Measurements from ENCODE around the gene C1GALT1. TPM values are rescaled to one million over a fixed set of nuclear protein-coding genes. Genes with fewer than 3 reads are reported as not detected.

C1GALT1 gene
- polyA plus RNA-seq, 6 donors from 2014 or later: 56.2 to 102 (median 83.6) TPM

- ATAC-seq (ENCODE audit: low read depth in 2 of 2): no peak
- peak overlapping the region in 3 of 6 donors; percentile 4 to 67 (median 17) for H3K27ac Mint-ChIP-seq
- peak overlapping the region in 1 of 8 donors; percentile 17 for H3K4me3 Mint-ChIP-seq
These were observed 30.3 kb downstream of the C1GALT1 start for GRCh38 chr7:7212612-7213011.

GRCh38 chr7:7214398-7215347, 32.3 kb downstream of the C1GALT1 start:
- Mint-ChIP-seq H3K4me1 (peaks cover 33 to 43% (median 37%) of the 10 kb centered on the region in 3 donors), H3K27me3 (no peaks in the 10 kb centered on the region), H3K9me3 (no peaks in the 10 kb centered on the region), H3K36me3 (peaks cover 28 to 31% of the 10 kb centered on the region in 2 donors), H3K4me3 (no peak overlapping the region), H3K27ac (peak overlapping the region in 4 of 6 donors; percentile 3 to 81 (median 50))
- no peak for DNase-seq
- no peak for ATAC-seq (ENCODE audit: low read depth in 2 of 2)

More at GRCh38 chr7:7212612-7213011, 30.3 kb downstream of the C1GALT1 start:
- H3K9me3 Mint-ChIP-seq: no peaks in the 10 kb centered on the region
- peaks cover 33 to 47% (median 43%) of the 10 kb centered on the region in 3 donors for H3K4me1 Mint-ChIP-seq
- peaks cover 24 to 26% of the 10 kb centered on the region in 2 donors for H3K36me3 Mint-ChIP-seq
- no peaks in the 10 kb centered on the region for H3K27me3 Mint-ChIP-seq
- DNase-seq: no peak

- no peaks in the 10 kb centered on the region for H3K27me3 Mint-ChIP-seq
- H3K4me3 Mint-ChIP-seq: no peak overlapping the region
- ATAC-seq (ENCODE audit: low read depth in 2 of 2) (no peak), DNase-seq (no peak)
- H3K27ac Mint-ChIP-seq: peak overlapping the region in 1 of 6 donors; percentile 58
- H3K36me3 Mint-ChIP-seq: peaks cover 25% of the 10 kb centered on the region in 2 donors
- H3K9me3 Mint-ChIP-seq: no peaks in the 10 kb centered on the region
- H3K4me1 Mint-ChIP-seq: peaks cover 31 to 37% (median 31%) of the 10 kb centered on the region in 3 donors
These were observed 33.9 kb downstream of the C1GALT1 start for GRCh38 chr7:7216279-7216678.

DNA sequence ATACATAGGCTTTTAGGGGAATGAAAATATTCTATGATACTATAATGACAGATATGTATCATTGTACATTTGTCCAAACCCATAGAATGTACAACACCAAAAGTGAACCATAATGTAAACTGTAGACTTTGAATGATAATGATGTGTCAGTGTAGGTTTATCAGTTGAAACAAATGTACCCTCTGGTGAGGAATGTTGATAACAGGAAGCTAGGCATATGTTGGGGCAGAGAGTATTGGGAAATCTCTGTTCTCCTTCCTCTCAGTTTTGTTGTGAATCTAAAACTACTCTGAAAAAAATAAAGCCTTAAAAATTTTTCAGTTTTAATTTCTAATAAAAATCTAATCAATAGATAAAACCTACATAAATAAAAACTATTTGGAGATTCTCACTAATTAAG, 36.9 kb downstream of the C1GALT1 start:
- Mint-ChIP-seq H3K27me3 (no peaks in the 10 kb centered on the region), H3K36me3 (peaks cover 23 to 25% of the 10 kb centered on the region in 2 donors), H3K27ac (no peak overlapping the region), H3K4me3 (no peak overlapping the region), H3K9me3 (no peaks in the 10 kb centered on the region), H3K4me1 (peaks cover 30 to 43% (median 36%) of the 10 kb centered on the region in 3 donors)
- DNase-seq (no peak), ATAC-seq (ENCODE audit: low read depth in 2 of 2) (no peak)

- Mint-ChIP-seq H3K27ac (peak overlapping the region in 3 of 6 donors; percentile 48 to 81 (median 70)), H3K27me3 (no peaks in the 10 kb centered on the region), H3K9me3 (no peaks in the 10 kb centered on the region), H3K4me3 (no peak overlapping the region), H3K4me1 (peaks cover 38 to 53% (median 38%) of the 10 kb centered on the region in 3 donors), H3K36me3 (peaks cover 23 to 25% of the 10 kb centered on the region in 2 donors)
- no peak for ATAC-seq (ENCODE audit: low read depth in 2 of 2)
- no peak for DNase-seq
These were observed 38.5 kb downstream of the C1GALT1 start for GRCh38 chr7:7220821-7221220.

DNA sequence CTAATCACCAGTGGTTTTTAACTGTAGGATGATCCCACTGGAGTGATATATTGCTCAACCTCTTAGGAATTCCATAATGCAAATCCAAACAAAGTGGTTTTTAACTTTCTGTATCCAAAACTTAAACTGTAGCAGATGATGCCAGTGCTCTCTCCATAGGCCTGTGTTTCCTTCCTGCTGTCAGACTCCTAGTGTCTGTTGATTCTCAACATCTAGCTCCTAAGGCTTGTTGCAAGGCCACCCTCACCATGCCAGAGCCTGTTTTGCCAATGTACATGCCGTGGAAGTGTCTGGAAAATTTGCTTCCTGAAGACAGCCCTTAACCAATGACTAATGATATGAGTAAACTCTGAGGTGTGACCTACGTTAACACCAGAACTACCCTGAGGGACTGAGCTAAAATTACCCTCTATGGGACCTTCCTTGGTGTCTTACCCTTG, 39.3 kb downstream of the C1GALT1 start:
- no peak for ATAC-seq (ENCODE audit: low read depth in 2 of 2)
- Mint-ChIP-seq H3K27me3 (no peaks in the 10 kb centered on the region), H3K4me3 (no peak overlapping the region), H3K27ac (peak overlapping the region in 3 of 6 donors; percentile 36 to 89 (median 70)), H3K36me3 (peaks cover 19 to 20% of the 10 kb centered on the region in 2 donors), H3K9me3 (no peaks in the 10 kb centered on the region), H3K4me1 (peaks cover 37 to 50% (median 38%) of the 10 kb centered on the region in 3 donors)
- DNase-seq: no peak

DNA sequence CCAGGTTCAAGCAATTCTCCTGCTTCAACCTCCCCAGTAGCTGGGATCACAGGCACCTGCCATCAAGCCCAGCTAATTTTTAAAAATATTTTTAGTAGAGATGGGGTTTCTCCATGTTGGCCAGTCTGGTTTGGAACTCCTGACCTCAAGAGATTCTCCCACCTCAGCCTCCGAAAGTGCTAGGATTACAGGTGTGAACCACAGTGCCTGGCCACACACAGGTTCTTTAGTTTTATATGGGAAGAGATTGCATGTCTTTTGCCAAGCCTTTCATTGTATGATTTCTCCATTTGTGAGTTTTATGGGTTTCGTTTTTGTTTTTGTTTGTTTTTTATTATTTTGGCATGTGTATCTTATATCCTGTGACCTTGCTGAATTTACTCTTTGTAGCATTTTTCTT, 40.9 kb downstream of the C1GALT1 start:
- H3K27ac Mint-ChIP-seq: peak overlapping the region in 2 of 6 donors; percentile 39 to 54
- no peak for ATAC-seq (ENCODE audit: low read depth in 2 of 2)
- H3K27me3 Mint-ChIP-seq: no peaks in the 10 kb centered on the region
- H3K9me3 Mint-ChIP-seq: peaks cover 0 to 3% (median 0%) of the 10 kb centered on the region in 7 donors
- peaks cover 25 to 36% (median 29%) of the 10 kb centered on the region in 3 donors for H3K4me1 Mint-ChIP-seq
- peaks cover 4 to 6% of the 10 kb centered on the region in 2 donors for H3K36me3 Mint-ChIP-seq
- no peak for DNase-seq
- no peak overlapping the region for H3K4me3 Mint-ChIP-seq

- DNase-seq (no peak), ATAC-seq (ENCODE audit: low read depth in 2 of 2) (no peak)
- Mint-ChIP-seq H3K27me3 (no peaks in the 10 kb centered on the region), H3K27ac (no peak overlapping the region), H3K4me1 (peaks cover 29 to 41% (median 30%) of the 10 kb centered on the region in 3 donors), H3K9me3 (peaks cover 2 to 17% (median 11%) of the 10 kb centered on the region in 7 donors), H3K4me3 (no peak overlapping the region), H3K36me3 (peaks cover 17 to 18% of the 10 kb centered on the region in 2 donors)
These were observed 44.1 kb downstream of the C1GALT1 start for GRCh38 chr7:7226407-7226806.

DNA sequence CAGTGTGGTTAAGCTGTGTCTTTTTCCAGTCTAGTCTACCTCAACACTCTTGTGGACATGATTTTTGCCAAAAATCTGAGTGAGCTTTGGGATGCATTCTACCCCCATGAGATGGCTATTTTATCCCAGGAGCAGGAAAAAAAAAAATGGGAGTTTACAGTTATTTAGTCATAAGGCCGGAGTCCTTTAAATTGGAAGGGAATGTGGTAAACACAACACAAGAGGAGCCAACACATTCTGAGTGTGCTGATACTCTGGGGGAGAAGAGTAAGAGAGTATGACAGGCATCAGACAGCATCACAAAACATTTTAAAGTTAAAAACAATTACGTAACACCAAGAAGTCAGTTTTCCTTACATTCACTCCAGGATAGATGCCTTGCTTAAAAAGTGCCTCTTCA, 46.1 kb downstream of the C1GALT1 start:
- DNase-seq (no peak), ATAC-seq (ENCODE audit: low read depth in 2 of 2) (no peak)
- Mint-ChIP-seq H3K4me3 (no peak overlapping the region), H3K4me1 (peaks cover 30 to 38% (median 30%) of the 10 kb centered on the region in 3 donors), H3K9me3 (peaks cover 4 to 25% (median 16%) of the 10 kb centered on the region in 7 donors), H3K36me3 (peaks cover 20 to 28% of the 10 kb centered on the region in 2 donors), H3K27ac (peak overlapping the region in 3 of 6 donors; percentile 20 to 87 (median 72)), H3K27me3 (no peaks in the 10 kb centered on the region)

GRCh38 chr7:7228967-7229366, 46.6 kb downstream of the C1GALT1 start:
- Mint-ChIP-seq H3K27ac (peak overlapping the region in 2 of 6 donors; percentile 24 to 50), H3K4me1 (peaks cover 25 to 41% (median 30%) of the 10 kb centered on the region in 3 donors), H3K27me3 (no peaks in the 10 kb centered on the region), H3K4me3 (no peak overlapping the region), H3K9me3 (peaks cover 4 to 25% (median 16%) of the 10 kb centered on the region in 7 donors), H3K36me3 (peaks cover 20 to 28% of the 10 kb centered on the region in 2 donors)
- no peak for DNase-seq
- no peak for ATAC-seq (ENCODE audit: low read depth in 2 of 2)

DNA sequence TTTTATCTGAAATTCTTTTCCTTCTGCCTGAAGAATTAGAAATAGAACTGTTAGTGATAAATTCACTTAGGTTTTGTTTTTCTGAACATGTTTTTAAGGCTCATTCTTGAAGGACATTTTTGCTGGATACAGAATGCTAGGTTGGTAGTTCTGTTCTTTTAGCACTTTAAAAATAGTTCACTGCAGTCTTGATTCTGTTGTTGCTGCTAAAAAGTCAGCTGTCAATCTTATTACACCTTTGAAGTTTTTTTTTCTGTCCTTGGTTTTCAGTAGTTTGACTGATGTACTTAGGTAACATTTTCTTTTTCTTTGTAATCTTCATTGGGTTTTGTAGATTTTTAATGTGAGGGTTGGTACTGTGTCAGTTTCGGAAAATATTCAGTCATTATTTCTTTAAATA, 48.7 kb downstream of the C1GALT1 start:
- no peak for DNase-seq
- H3K4me3 Mint-ChIP-seq: no peak overlapping the region
- peak overlapping the region in 1 of 6 donors; percentile 33 for H3K27ac Mint-ChIP-seq
- H3K27me3 Mint-ChIP-seq: no peaks in the 10 kb centered on the region
- H3K4me1 Mint-ChIP-seq: peaks cover 20 to 31% (median 25%) of the 10 kb centered on the region in 3 donors
- peaks cover 31 to 38% of the 10 kb centered on the region in 2 donors for H3K36me3 Mint-ChIP-seq
- peaks cover 4 to 25% (median 16%) of the 10 kb centered on the region in 7 donors for H3K9me3 Mint-ChIP-seq
- ATAC-seq (ENCODE audit: low read depth in 2 of 2): no peak

DNA sequence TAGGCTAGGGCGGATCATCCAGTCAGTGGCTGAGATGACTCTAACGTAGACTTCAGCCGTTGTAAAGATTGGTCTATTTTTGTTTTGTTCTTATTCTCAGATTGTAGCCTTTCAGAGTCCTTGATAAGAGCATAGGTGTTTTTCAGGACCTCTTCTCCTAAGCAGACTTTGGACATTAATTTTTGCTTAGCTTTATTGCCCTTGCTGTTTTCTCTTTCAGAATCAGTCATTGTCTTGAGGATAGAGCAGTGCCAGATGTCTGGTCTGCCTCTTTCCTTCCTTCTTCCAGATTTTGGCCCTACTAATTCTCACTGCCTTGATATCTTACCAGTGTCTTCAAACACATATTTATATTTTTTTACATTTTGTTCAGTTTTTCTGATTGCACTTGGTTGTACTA, 49.5 kb downstream of the C1GALT1 start:
- Mint-ChIP-seq H3K27ac (no peak overlapping the region), H3K4me3 (no peak overlapping the region), H3K27me3 (no peaks in the 10 kb centered on the region), H3K36me3 (peaks cover 34 to 40% of the 10 kb centered on the region in 2 donors), H3K9me3 (peaks cover 4 to 25% (median 16%) of the 10 kb centered on the region in 7 donors), H3K4me1 (peaks cover 20 to 31% (median 26%) of the 10 kb centered on the region in 3 donors)
- DNase-seq (no peak), ATAC-seq (ENCODE audit: low read depth in 2 of 2) (no peak)

DNA sequence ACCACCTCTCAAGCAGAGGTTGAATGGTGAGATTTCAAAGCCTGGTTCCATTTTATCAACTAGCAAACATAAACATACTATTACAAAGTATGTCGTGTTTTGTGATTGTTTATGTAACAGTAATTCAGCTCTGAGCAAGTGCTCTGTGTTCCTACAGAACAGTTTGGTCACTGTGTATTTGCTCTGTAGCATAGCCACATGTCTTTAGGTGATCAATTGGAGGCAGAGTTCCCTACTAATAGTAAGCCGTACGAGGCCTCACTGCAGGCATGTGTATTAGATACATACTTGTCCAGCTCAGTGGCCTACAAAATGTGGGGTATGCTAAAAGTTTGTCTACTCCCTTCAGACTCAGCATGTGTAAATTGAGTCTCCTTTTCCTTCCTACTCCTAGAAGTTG, 53.0 kb downstream of the C1GALT1 start:
- peaks cover 4 to 19% (median 12%) of the 10 kb centered on the region in 7 donors for H3K9me3 Mint-ChIP-seq
- H3K27me3 Mint-ChIP-seq: no peaks in the 10 kb centered on the region
- peaks cover 18 to 26% (median 21%) of the 10 kb centered on the region in 3 donors for H3K4me1 Mint-ChIP-seq
- no peak for DNase-seq
- no peak overlapping the region for H3K4me3 Mint-ChIP-seq
- no peak for ATAC-seq (ENCODE audit: low read depth in 2 of 2)
- H3K36me3 Mint-ChIP-seq: peaks cover 40 to 50% of the 10 kb centered on the region in 2 donors
- peak overlapping the region in 4 of 6 donors; percentile 11 to 93 (median 53) for H3K27ac Mint-ChIP-seq

Measured in naive B cell (primary cell).